Measurements from ENCODE around the gene OPCML.

The OPCML gene

GRCh38 chr11:133503236-133503635 is 29.1 kb downstream of the OPCML start:
- no peak for DNase-seq (ENCODE audit: low spot score)

DNA sequence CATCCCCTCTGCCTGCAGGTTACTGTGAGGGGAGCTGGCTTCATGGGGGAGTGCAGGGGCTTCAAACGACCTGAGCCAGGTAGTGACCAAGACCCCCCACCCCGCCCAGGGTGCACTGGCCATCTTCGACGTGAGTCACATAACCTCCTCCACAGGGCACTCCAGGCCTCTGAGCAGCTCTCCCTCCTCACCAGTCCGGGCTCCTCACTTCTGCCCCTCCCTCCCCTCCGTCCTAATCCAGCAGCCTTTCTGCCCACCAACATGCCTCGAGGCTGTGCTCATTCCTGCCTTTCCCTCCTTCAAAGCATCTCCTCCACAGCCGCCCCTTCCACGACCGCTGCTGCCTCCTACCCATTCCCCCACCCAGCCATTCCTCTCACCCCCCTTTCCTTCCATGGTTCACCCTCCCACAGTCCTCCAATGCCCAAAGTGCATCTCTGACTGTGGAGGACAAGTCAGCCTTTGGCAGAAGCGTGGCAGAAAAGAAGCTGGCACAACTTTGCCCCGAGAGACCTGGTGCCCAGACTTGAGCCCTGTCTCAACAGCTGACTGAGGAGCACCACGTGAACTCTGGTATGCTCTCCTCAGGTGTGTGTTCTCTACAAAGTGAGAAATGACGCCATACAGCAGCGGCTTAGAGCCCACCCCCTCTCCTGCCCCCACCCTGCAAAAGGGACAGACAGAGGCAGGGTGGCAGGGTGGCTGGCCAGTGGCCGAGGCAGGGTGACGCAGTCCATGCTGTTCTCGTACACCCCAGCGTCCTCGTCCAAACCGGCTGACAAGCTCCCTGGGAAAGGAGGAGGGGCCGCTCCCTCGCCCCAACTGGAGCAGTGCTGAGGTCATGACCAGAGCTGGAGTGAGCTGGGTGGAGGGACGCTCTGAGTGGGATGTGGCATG is 30.4 kb downstream of the OPCML start:
- no peak for DNase-seq (ENCODE audit: low spot score)

GRCh38 chr11:133500936-133501335 is 31.4 kb downstream of the OPCML start:
- DNase-seq (ENCODE audit: low spot score): no peak

DNA sequence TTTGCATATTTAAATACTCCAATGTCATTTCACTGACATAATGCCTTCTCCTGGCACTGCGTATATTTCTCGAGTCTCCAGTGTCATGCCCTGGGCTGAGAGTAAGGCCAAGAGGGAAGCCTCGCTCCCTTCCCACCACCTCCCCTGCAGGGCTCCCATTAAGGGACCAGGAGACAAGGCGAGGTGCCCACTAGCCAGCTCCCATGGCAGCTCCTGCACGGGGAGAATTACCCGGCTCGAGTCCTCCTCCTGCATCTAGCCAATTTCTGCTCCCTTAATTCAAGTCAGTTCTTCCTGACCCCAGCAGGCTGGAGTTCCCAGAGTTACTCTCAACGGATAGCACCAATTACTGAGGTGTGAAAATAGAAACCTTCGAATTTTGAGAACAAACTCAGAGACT is 31.9 kb downstream of the OPCML start:
- no peak for DNase-seq (ENCODE audit: low spot score)

- DNase-seq (ENCODE audit: low spot score): no peak
These were observed 33.3 kb downstream of the OPCML start for GRCh38 chr11:133498969-133499368.

DNA sequence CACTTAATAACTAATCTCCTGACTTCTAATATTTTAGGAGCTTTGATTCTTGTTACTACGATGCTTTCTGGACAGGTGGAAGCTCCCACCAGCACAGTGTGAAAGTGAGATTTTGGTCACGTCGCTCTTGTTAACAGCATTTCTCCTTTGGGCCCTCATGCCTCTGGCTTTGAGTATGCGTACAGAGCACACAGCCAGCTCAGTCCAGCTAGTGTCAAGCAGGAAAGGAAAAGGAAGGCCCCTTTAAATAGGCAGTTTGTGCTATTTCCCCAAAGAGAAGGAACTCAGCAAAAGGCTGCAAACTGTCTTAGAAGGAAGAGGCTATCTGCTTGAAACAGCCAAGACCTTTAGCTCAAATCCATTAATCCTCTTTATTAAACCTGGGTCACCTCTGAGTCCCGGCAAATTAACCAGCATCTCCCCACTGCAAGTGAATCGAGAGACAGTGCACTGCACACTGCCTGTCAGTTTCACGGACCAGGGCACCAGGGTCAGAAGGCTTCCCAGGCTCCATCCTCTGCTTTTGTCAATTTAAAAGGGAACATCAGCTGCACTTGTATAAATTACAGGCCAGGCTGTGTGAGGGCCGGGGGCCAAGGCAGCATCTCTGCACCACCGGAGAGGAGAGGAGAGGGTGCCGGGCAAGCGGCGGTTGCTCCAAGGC is 34.7 kb downstream of the OPCML start:
- DNase-seq (ENCODE audit: low spot score): no peak

- DNase-seq (ENCODE audit: low spot score): no peak
These were observed 39.4 kb downstream of the OPCML start for GRCh38 chr11:133492895-133493294.

- DNase-seq (ENCODE audit: low spot score): no peak
These were observed 40.5 kb downstream of the OPCML start for GRCh38 chr11:133491680-133492383.

DNA sequence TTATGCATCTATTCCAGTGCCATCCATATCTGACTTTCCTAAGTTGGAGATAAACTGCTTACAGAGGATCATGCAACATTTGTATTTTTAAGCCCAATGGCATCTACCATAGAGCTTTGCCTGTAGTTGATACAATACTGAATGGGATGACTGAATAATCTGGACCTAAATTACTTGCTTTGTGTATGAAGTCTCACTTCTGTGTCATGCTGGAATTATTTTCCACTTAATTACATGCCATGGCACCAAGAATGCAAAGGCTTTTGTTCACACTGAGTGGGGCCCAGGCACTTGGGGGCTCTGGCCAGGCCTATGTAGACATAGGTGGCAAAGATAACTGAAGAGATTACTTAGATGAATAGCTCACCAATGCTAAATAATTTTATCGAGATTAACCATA is 51.6 kb downstream of the OPCML start:
- DNase-seq (ENCODE audit: low spot score): no peak

GRCh38 chr11:133479209-133479608 is 53.1 kb downstream of the OPCML start:
- DNase-seq (ENCODE audit: low spot score): no peak

GRCh38 chr11:133477251-133477625 is 55.1 kb downstream of the OPCML start:
- no peak for DNase-seq (ENCODE audit: low spot score)

GRCh38 chr11:133476570-133477250 is 55.6 kb downstream of the OPCML start:
- DNase-seq (ENCODE audit: low spot score): no peak

DNA sequence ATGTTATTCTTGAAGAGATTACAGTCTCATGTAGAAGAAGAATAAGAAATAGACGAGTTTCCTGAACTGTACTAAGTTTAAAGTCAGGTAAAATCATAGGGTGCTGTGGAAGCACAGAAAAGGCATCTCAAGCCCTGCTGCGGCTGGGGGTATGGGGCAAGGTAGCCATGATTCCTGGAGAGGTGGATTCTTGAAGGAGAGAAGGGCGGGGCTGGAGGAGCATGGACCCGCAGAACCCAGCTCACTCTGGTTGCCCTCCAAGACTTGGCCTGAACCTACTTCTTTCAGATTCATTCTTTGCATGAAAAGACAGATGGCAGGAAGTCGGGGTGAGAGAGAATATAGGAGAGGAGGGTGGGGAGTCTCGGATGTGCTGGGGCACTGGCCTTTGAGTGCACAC is 57.8 kb downstream of the OPCML start:
- DNase-seq (ENCODE audit: low spot score): no peak

DNA sequence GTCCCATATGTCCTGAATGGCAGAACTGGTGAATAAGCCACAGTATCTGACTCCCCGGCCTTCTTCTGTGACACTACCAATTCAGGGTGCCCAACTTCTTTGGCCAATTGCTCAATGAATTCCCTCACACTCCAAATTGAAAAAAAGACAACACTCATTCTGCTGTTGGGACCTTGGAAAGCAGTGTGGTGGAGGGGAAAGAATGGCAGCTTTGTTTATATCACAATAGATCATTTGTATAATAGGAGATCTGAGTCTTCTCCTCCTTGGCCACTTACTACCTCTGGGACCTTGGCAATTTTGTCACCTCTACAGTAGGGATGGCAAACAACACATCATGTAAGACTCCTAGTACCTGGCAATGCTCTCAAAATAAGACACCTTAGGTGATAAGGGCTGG is 64.6 kb downstream of the OPCML start:
- DNase-seq (ENCODE audit: low spot score): no peak

DNA sequence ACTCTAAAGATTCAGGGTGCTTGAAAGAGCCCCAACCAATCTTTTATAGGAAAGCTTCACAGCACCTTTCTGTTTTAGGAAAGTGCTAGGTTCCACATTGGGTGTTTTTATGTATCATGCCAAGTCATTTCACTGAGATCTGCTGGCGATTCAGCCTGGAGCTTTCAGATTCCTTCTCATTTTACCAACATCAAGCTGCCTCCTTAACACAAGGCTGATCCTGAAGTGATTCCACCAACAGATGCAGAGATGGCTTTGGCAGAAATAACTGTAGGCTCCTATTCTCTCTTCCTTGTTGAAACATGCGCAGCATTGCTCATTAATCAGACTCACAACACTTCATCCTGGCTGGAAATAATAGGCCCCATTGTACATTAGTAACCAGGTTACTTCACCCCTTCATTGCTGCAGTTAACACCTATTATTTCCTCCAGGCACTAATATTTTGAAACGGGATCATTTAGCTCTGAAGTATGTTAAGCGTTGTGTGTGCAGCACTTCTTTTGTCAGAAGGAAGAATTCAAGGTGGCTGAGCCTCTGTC is 89.0 kb downstream of the OPCML start:
- DNase-seq (ENCODE audit: low spot score): no peak

DNA sequence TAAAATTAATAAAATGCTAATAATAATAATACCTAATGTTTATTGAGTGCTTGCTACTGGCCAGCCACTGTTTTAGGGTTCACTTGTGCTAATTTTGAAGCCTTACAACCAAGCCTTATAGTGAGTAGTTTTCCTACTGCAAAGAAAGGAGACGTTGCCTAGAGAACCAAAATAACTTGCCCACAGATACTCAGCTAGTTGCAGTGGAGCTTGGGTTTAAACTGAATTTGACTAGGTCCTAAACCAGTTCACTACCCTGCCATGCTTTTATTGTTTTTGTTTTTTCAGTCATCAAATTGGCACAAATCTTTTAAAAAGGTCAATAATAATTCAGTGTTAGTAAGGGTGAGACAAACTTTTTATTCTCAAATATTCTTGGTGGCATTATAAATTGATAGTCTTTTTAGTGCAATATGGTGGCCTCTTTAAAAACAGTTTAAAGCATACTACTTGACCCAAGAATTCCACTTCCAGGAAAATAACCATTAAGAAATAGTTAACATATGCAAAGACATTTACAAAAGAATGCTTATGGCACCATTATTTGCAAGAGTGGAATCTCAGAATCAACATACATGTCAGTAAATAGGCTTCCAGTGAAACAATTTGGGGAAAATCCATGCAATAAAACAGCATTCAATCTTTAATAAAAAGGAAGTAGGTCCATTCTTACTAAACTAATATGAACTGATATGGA is 90.2 kb downstream of the OPCML start:
- no peak for DNase-seq (ENCODE audit: low spot score)

- no peak for DNase-seq (ENCODE audit: low spot score)
These were observed 106.3 kb downstream of the OPCML start for GRCh38 chr11:133425992-133426391.

- DNase-seq (ENCODE audit: low spot score): no peak
These were observed 107.1 kb downstream of the OPCML start for GRCh38 chr11:133425245-133425644.

DNA sequence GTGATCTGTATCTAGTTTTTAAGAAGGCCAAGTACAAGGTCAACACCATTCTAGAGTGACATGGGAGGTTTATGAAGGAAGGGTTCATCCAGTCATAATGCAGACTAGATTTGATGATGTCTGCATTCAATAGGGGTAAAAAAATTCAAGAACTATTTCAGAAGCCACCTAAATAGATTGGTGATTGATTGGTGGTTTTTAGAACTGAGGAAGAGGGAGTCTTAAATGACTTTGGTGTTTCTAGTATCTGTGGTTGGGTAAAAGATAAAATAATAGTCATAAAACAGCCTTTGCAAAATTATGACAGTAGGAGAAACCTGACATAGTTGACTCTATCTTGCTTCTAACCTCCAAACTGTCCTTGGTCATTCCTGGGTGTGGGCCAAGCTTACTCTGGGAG is 114.1 kb downstream of the OPCML start:
- no peak for DNase-seq (ENCODE audit: low spot score)

- DNase-seq (ENCODE audit: low spot score): no peak
These were observed 117.8 kb downstream of the OPCML start for GRCh38 chr11:133414506-133414905.

DNA sequence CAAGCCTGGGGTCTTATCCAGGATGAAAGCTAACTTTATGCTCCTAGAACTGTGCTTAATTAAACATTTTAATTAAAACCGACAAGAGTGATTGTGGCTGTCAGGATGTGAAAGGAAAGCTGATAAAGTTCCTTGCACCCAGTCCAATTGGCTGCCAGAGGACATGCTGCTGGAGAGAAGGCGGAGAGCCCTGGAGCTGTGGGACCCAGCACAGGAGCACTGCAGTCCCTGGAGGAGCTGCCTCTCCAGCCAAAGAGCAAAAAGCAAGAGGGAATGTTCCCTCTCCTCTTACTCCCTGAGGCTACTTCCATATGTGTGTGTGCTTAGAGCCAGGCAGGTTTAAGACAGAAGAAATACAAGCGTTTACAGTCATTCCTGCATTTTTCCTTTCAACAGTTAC is 118.6 kb downstream of the OPCML start:
- DNase-seq (ENCODE audit: low spot score): no peak

- DNase-seq (ENCODE audit: low spot score): no peak
These were observed 122.5 kb downstream of the OPCML start for GRCh38 chr11:133409799-133410198.

All from LoVo (cell line).